H1 (cell line): ENCODE data around the gene KLHL10. TPM values are rescaled to one million over a fixed set of nuclear protein-coding genes. Genes with fewer than 3 reads are reported as not detected.

Source experiments
- CTCF ChIA-PET: fragments of 300-600 bp; sonication (Branson Sonifier 250); formaldehyde crosslinking; loops from one replicate; lab custom pipeline; 2021; ENCODE audit not compliant: partially characterized antibody; lab: Charles Lee
- POLR2A ChIA-PET: fragments of 300-600 bp; sonication (Branson Sonifier 250); formaldehyde crosslinking; loops from one replicate; lab custom pipeline; 2021; ENCODE audit warnings: inconsistent platforms; ENCODE audit not compliant: partially characterized antibody; lab: Charles Lee
- DNase-seq, 2 experiments: peaks; one replicate each; pipeline versions ENCODE4 v3.0.0 to v3.0.0-alpha.2; 2010 to 2022; ENCODE audit warnings: low spot score in 2 of 2, low read depth in 1 of 2, mixed read lengths in 1 of 2
- FAIRE-seq: peaks from 2 replicates; lab custom pipeline; 2011; peaks lifted over from hg19 to GRCh38; lab: Jason Lieb, UNC
- H2AFZ ChIP-seq: 2 replicates; pipeline ENCODE4 v1.8.1; 2012; ENCODE audit warnings: low read length, inconsistent platforms
- H2AK5ac ChIP-seq: 2 replicates; pipeline ENCODE4 v1.6.1; 2013; ENCODE audit warnings: low read depth, low read length
- H2BK120ac ChIP-seq: replicated peaks from 2 replicates; pipeline ENCODE3; 2013; ENCODE audit warnings: low read depth, low read length, inconsistent platforms
- H2BK12ac ChIP-seq: 2 replicates; pipeline ENCODE4 v1.6.1; 2013; ENCODE audit warnings: low read depth, low read length
- H2BK15ac ChIP-seq: 2 replicates; pipeline ENCODE4 v1.6.1; 2013; ENCODE audit warnings: low read length
- H2BK20ac ChIP-seq: 2 replicates; pipeline ENCODE4 v1.6.1; 2013; ENCODE audit warnings: low read length
- H2BK5ac ChIP-seq: 2 replicates; pipeline ENCODE4 v1.6.1; 2013; ENCODE audit warnings: low read depth, low read length
- H3K14ac ChIP-seq: 2 replicates; pipeline ENCODE4 v1.6.1; 2013; ENCODE audit warnings: inconsistent platforms; ENCODE audit not compliant: insufficient read length
- H3K18ac ChIP-seq: 2 replicates; pipeline ENCODE4 v1.6.1; 2013; ENCODE audit warnings: low read length; ENCODE audit errors: extremely low read depth
- H3K23ac ChIP-seq: 2 replicates; pipeline ENCODE4 v1.6.1; 2013; ENCODE audit warnings: inconsistent platforms; ENCODE audit not compliant: insufficient read length
- H3K23me2 ChIP-seq: 2 replicates; pipeline ENCODE4 v1.6.1; 2013; ENCODE audit warnings: low read depth, low read length
- H3K27ac ChIP-seq: 2 replicates; pipeline ENCODE4 v1.6.1; 2011; ENCODE audit warnings: low read depth, low read length, inconsistent platforms
- H3K27me3 ChIP-seq, 4 experiments: replicated peaks in 1 of 4; 1 replicate in 1 of 4; 2 replicates in 3 of 4; pipeline versions ENCODE4 v1.6.1 to v1.8.1; 2011 to 2013; ENCODE audit warnings: low read length in 3 of 4, mild to moderate bottlenecking in 3 of 4, inconsistent platforms in 2 of 4, mixed read lengths in 2 of 4, moderate library complexity in 1 of 4; ENCODE audit not compliant: control insufficient read depth in 3 of 4, insufficient read depth in 3 of 4; ENCODE audit errors: extremely low read depth in 1 of 4
- H3K36me3 ChIP-seq, 4 experiments: 2 replicates each; pipeline versions ENCODE4 v1.6.1 to v1.8.1; 2011 to 2013; ENCODE audit warnings: mild to moderate bottlenecking in 4 of 4, low read length in 3 of 4, moderate library complexity in 2 of 4, control low read depth in 1 of 4, inconsistent platforms in 1 of 4; ENCODE audit not compliant: insufficient read depth in 4 of 4, control insufficient read depth in 2 of 4
- H3K4ac ChIP-seq: replicated peaks from 2 replicates; pipeline ENCODE3; 2013; ENCODE audit warnings: low read length, low read depth, mixed read lengths, inconsistent platforms; ENCODE audit not compliant: insufficient read length
- H3K4me1 ChIP-seq, 4 experiments: replicated peaks in 1 of 4; 1 replicate in 1 of 4; 2 replicates in 3 of 4; pipeline versions ENCODE4 v1.6.1 to v1.8.1; 2011 to 2013; ENCODE audit warnings: low read length in 3 of 4, inconsistent platforms in 2 of 4, mixed read lengths in 1 of 4; ENCODE audit not compliant: insufficient read depth in 4 of 4, control insufficient read depth in 3 of 4
- H3K4me2 ChIP-seq, 2 experiments: 2 replicates each; pipeline versions ENCODE4 v1.6.1 to v1.8.1; 2011 to 2013; ENCODE audit warnings: low read depth in 2 of 2, low read length in 2 of 2, control low read depth in 1 of 2, inconsistent platforms in 1 of 2, mild to moderate bottlenecking in 1 of 2; ENCODE audit not compliant: insufficient read depth in 1 of 2
- H3K4me3 ChIP-seq, 4 experiments: fragments of 200-600, 300-600 bp in 1 of 4; sonication (generic), shearing (Covaris generic), sonication (Bioruptor Twin) in 1 of 4; 2 replicates each; pipeline versions ENCODE4 v1.5.1 to v1.8.1; 2011 to 2016; ENCODE audit warnings: low read length in 4 of 4, low read depth in 3 of 4, control low read depth in 2 of 4, inconsistent platforms in 2 of 4, mild to moderate bottlenecking in 2 of 4, mixed read lengths in 1 of 4, moderate library complexity in 1 of 4; ENCODE audit not compliant: insufficient read depth in 2 of 4; ENCODE audit errors: extremely low read depth in 1 of 4
- H3K56ac ChIP-seq: replicated peaks from 2 replicates; pipeline ENCODE3; 2013; ENCODE audit warnings: low read depth, mild to moderate bottlenecking, mixed read lengths, low read length, inconsistent platforms; ENCODE audit not compliant: insufficient read length
- H3K79me1 ChIP-seq: 2 replicates; pipeline ENCODE4 v1.6.1; 2013; ENCODE audit warnings: low read depth, low read length, control low read depth
- H3K79me2 ChIP-seq, 2 experiments: 2 replicates each; pipeline versions ENCODE4 v1.6.1 to v1.8.1; 2012 to 2013; ENCODE audit warnings: low read length in 2 of 2, mild to moderate bottlenecking in 2 of 2, inconsistent platforms in 1 of 2; ENCODE audit not compliant: insufficient read depth in 2 of 2, control insufficient read depth in 1 of 2
- H3K9ac ChIP-seq, 4 experiments: replicated peaks in 1 of 4; 1 replicate in 1 of 4; 2 replicates in 3 of 4; pipeline versions ENCODE4 v1.6.1 to v1.8.1; 2011 to 2013; ENCODE audit warnings: low read depth in 3 of 4, low read length in 3 of 4, control low read depth in 2 of 4, mild to moderate bottlenecking in 2 of 4, moderate library complexity in 2 of 4, inconsistent platforms in 1 of 4; ENCODE audit errors: extremely low read depth in 1 of 4
- H3K9me3 ChIP-seq, 2 experiments: 2 replicates each; pipeline versions ENCODE4 v1.6.1 to v1.8.1; 2012 to 2013; ENCODE audit warnings: mild to moderate bottlenecking in 2 of 2, moderate library complexity in 2 of 2, control low read depth in 1 of 2, inconsistent platforms in 1 of 2, low read depth in 1 of 2, low read length in 1 of 2, mixed read lengths in 1 of 2; ENCODE audit not compliant: insufficient read depth in 2 of 2
- H4K20me1 ChIP-seq, 2 experiments: replicated peaks in 1 of 2; 2 replicates each; pipeline versions ENCODE3 to v1.8.1; 2011 to 2013; ENCODE audit warnings: inconsistent platforms in 2 of 2, low read length in 2 of 2, mild to moderate bottlenecking in 1 of 2; ENCODE audit not compliant: insufficient read depth in 2 of 2, control insufficient read depth in 1 of 2
- H4K5ac ChIP-seq: 2 replicates; pipeline ENCODE4 v1.6.1; 2013; ENCODE audit warnings: low read length, low read depth, mixed read lengths, inconsistent platforms; ENCODE audit not compliant: insufficient read length
- H4K8ac ChIP-seq: 2 replicates; pipeline ENCODE4 v1.8.0; 2013; ENCODE audit warnings: mild to moderate bottlenecking, moderate library complexity, low read length, inconsistent platforms; ENCODE audit not compliant: insufficient read depth; ENCODE audit errors: extremely low read depth
- H4K91ac ChIP-seq: replicated peaks from 2 replicates; pipeline ENCODE3; 2013; ENCODE audit warnings: low read length, mixed read lengths, inconsistent platforms; ENCODE audit not compliant: insufficient read length
- CEBPB ChIP-seq: IDR thresholded peaks from 2 replicates; pipeline ENCODE4 v1.6.1; 2012; ENCODE audit warnings: low read depth, low read length
- SRF ChIP-seq: IDR thresholded peaks from 2 replicates; pipeline ENCODE4 v1.6.1; 2011; ENCODE audit warnings: mild to moderate bottlenecking, low read depth, low read length, moderate library complexity
- WGBS, 2 experiments: shearing (Covaris generic) in 1 of 2; methylation state at CpG; one replicate each; pipeline versions ENCODE4 v1.1.6 to v1.1.7; 2013 to 2015; ENCODE audit warnings: low lambda C conversion rate in 2 of 2, mixed read lengths in 2 of 2, inconsistent platforms in 1 of 2, low coverage in 1 of 2, missing lambda C conversion rate in 1 of 2; ENCODE audit not compliant: insufficient replicate concordance in 2 of 2, insufficient coverage in 1 of 2, insufficient read length in 1 of 2; ENCODE audit errors: extremely low coverage in 1 of 2, missing lambda C conversion rate in 1 of 2; 5-methylcytosine and 5-hydroxymethylcytosine counted together
- polyA plus RNA-seq, 7 experiments: library from polyadenylated mRNA; depleted of rRNA in 3 of 7; stranded (reverse) in 5 of 7; unstranded in 2 of 7; fragments of >200 nt in 5 of 7; fragments of 200-250 nt in 2 of 7; gene quantifications; 1 replicate in 5 of 7; 2 replicates in 1 of 7; 4 replicates in 1 of 7; pipeline versions ENCODE4 v1.2.1 to v1.2.3, GENCODE V29; 2011 to 2013; ENCODE audit warnings: missing spikeins in 2 of 7, mixed read lengths in 2 of 7
- total RNA-seq: library from RNA; stranded (reverse); fragmentation: NEBNext Ultra II Directional; extraction: Animal tissue kit (Norgen Biotek cat#: 25700); gene quantifications from 2 replicates; pipeline ENCODE4 v1.2.1, GENCODE V29; 2021

Gene KLHL10
- total and polyA plus RNA-seq, 2 of the 8 experiments (the other 6 are each of a cell fraction or from before 2014, with no cell fraction given): 0.19 to 0.26 TPM

GRCh38 chr17:41814195-41814594, 23.4 kb upstream of the KLHL10 start:
- no peak overlapping the region for H4K5ac ChIP-seq
- no peak overlapping the region for H2AK5ac ChIP-seq
- H3K14ac ChIP-seq: no peak overlapping the region
- peaks cover 0 to 16% of the 10 kb centered on the region in 2 experiments for H4K20me1 ChIP-seq
- no peak overlapping the region for H2BK20ac ChIP-seq
- ChIA-PET CTCF (interaction anchor here (1.0 to 2.9 kb wide), 6 partner anchors 9 to 46 kb away, joined by 3 to 15 read pairs (median 4); partner anchors contain the start of gene JUP), POLR2A (interaction anchor here (0.9 to 2.9 kb wide), 7 partner anchors 8 to 125 kb away, joined by 4 to 12 read pairs (median 6); partner anchors contain the start of gene EIF1)
- H4K91ac ChIP-seq: peak overlapping the region; percentile 83
- peak overlapping the region; percentile 94 to 95 for H3K4me2 ChIP-seq
- peaks cover 0 to 4% of the 10 kb centered on the region in 2 experiments; a peak in 1 of 4 replicates for H3K9me3 ChIP-seq
- no peak overlapping the region for H3K23ac ChIP-seq
- H3K23me2 ChIP-seq: peaks cover 21% of the 10 kb centered on the region
- DNase-seq (no peak), FAIRE-seq (no peak)
- peaks cover 0 to 6% (median 3%) of the 10 kb centered on the region in 4 experiments; a peak in 4 of 7 replicates for H3K27me3 ChIP-seq
- peaks cover 2 to 6% (median 3%) of the 10 kb centered on the region in 4 experiments; a peak in 2 of 8 replicates for H3K36me3 ChIP-seq
- H2BK120ac ChIP-seq: no peak overlapping the region
- no peak overlapping the region for H4K8ac ChIP-seq
- no peak overlapping the region for H3K27ac ChIP-seq
- H3K4me1 ChIP-seq: peaks cover 0 to 31% (median 12%) of the 10 kb centered on the region in 4 experiments; a peak in 6 of 7 replicates
- peak overlapping the region; percentile 80; the same call in 1 of the 2 replicates for H2BK12ac ChIP-seq
- no peak overlapping the region for H2BK5ac ChIP-seq
- no peak overlapping the region for H3K18ac ChIP-seq
- no peak overlapping the region for H2AFZ ChIP-seq
- no peak overlapping the region; a peak in 2 of 7 replicates for H3K9ac ChIP-seq
- 90% methylated on average over 1 of the region's 1 CpG; no CpG with 5 or more reads in 1 of the 2 experiments for WGBS, 2 experiments
- H3K79me1 ChIP-seq: peaks cover 18% of the 10 kb centered on the region
- no peak overlapping the region for H3K56ac ChIP-seq
- no peak overlapping the region; the same call in 1 of the 2 replicates for H2BK15ac ChIP-seq
- peak overlapping the region; percentile 47 for H3K4ac ChIP-seq
- peaks cover 0 to 35% of the 10 kb centered on the region in 2 experiments; a peak in 2 of 4 replicates for H3K79me2 ChIP-seq
- peak overlapping the region; percentile 70 to 94 (median 81); a peak in 7 of 8 replicates for H3K4me3 ChIP-seq
- TF ChIP-seq CEBPB: no peak
- no peak for TF ChIP-seq SRF
